ENCODE results near the gene PMS2. TPM values are rescaled to one million over a fixed set of nuclear protein-coding genes. Genes with fewer than 3 reads are reported as not detected.

PMS2 gene
- total RNA-seq, 1 donor = 23.5 TPM

Small RNAs within 50 kb of the gene (small RNA-seq; reads per million reads assigned to genes)
- gene RF00019 = not detected
- gene RNU6-218P = not detected
- 11.4 reads per million, percentile 92 among the genes with 10 or more reads in this experiment for gene SNORA80D

Other genes with a start within 250 kb of the PMS2 start
- 51.0 and 51.4 TPM in 2 replicates for gene RNF216, start 227.4 kb downstream of the PMS2 start, total RNA-seq
- not detected in 2 replicates for gene OCM, start 128.3 kb downstream of the PMS2 start, total RNA-seq
- 52.8 and 76.6 TPM in 2 replicates for gene CCZ1, start 110.3 kb downstream of the PMS2 start, total RNA-seq
- under 0.01 TPM in 1 of 2 replicates, not detected in the other for gene RSPH10B, start 38.4 kb downstream of the PMS2 start, total RNA-seq
- gene AIMP2, start 223 bp upstream of the PMS2 start, total RNA-seq = 60.1 and 61.5 TPM in 2 replicates
- not detected in 2 replicates for gene ANKRD61, start 22.3 kb upstream of the PMS2 start, total RNA-seq
- 67.2 and 118 TPM in 2 replicates for gene EIF2AK1, start 50.1 kb upstream of the PMS2 start, total RNA-seq
- 6.8 and 8.0 TPM in 2 replicates for gene USP42, start 95.9 kb upstream of the PMS2 start, total RNA-seq

Data from osteoblast (primary cell).